Stimulated activated CD4-positive, alpha-beta T cell treated with anti-CD3 and anti-CD28 coated beads, Interleukin-4, amount 100 ng/mL, for 48 hours (primary cell): ENCODE results near the gene TP73.

Experiments used
- DNase-seq, 2 donors: peaks; one replicate each; pipeline ENCODE4 v3.0.0-alpha.2; 2020; ENCODE audit warnings: low read depth in 2 of 2

The TP73 gene

DNA sequence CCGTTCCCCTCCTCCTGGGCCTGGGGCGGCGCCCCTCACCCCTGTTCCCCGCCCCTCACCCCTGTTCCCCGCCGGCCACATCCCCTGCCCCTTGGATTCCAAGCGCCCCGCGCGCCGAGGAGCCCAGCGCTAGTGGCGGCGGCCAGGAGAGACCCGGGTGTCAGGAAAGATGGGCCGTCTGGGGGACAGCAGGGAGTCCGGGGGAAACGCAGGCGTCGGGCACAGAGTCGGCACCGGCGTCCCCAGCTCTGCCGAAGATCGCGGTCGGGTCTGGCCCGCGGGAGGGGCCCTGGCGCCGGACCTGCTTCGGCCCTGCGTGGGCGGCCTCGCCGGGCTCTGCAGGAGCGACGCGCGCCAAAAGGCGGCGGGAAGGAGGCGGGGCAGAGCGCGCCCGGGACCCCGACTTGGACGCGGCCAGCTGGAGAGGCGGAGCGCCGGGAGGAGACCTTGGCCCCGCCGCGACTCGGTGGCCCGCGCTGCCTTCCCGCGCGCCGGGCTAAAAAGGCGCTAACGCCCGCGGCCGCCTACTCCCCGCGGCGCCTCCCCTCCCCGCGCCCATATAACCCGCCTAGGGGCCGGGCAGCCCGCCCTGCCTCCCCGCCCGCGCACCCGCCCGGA lies at the start of gene TP73:
TSS of gene TP73 (plus strand) at position 587 of the 618 bp plus-strand sequence. CDS start 29,850 bp downstream, outside the sequence.
- no peak for DNase-seq

DNA sequence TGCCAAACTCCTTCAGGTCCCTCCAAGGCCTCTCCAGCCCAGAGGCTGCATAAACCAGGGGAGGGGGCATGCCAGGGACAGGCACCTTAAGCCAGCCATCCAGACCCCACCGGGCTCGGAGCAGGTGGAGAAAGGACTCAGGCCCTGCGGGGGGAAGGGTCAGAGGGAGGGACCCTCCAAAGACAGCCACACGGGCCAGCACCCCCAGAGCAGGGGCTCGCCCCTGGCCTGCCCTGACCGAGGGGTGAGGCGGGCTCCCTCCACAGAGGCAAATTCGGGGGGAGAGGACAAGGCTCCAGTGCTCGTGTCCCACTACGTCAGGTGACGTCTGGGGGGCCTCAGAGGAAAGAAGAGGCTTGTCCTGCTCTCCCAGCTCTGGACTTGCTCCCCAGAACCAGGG lies 49.2 kb upstream of the TP73 start:
- DNase-seq, result no peak

DNA sequence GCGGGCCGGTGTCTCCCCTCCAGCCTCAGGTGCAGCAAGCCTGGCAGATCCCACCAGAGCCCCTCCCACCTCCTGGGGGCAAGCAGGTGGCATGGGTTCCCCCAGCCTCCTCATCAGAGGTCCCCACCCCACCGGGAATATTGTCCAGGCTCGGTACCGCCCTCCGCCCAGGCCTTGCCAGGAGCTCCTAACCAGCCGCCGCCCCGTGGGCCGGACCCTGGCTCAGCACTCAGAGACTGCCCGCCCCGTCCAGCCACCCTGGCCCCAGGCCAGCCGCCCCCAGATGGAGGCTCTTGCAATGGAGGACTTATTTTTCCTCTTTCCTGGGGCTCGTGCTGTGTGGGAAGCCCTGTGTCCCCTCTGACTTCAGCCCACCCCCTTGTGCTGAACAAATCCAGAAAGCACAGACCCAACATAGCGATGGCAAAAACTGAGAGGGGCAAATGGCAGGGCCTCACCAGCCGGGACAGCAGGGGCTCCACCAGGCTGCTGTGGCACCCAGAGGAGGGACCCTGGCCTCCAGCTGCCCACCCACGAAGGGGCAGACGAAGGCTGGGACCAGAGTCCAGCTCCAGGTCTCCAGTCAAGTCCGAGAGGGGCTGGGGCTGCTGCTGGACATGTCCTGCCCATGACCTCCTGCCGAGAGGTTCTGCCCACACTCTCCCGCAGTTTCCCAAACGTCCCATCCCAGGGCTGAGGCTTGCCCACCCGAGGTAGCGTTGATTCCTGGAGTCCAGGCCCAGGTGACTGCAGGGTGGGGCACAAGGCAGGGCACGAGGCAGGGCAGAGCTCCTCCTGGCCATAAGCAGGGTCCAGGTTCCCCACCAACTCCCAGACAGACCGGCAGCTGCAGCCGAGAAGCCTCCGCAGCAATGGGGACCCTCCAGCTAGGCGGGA lies 48.5 kb upstream of the TP73 start:
- DNase-seq, result no peak

DNA sequence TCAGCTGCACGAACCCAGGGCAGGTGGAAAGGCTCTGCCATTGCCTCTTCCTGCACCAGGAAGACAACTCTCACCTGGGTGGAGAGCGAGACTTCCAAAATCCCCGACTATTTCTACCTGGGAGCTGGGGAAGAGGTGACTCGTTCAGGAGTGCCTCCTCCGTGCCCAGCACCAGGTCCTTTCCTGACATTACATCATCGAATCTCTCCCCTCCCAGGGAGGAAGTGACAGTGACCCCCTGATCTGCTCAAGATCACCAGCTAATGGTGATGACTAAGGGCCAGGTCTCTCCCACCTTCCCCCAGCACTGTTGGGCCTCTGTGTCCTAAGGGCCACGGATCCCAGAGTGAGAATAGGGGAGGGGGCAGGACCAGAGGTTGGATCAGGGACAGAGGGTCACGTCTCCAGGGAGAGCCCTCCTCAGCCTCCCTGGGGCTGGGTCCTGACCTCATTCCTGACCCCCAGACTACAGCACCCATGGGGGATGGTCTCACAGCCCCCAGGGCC lies 47.8 kb upstream of the TP73 start:
- no peak for DNase-seq

DNA sequence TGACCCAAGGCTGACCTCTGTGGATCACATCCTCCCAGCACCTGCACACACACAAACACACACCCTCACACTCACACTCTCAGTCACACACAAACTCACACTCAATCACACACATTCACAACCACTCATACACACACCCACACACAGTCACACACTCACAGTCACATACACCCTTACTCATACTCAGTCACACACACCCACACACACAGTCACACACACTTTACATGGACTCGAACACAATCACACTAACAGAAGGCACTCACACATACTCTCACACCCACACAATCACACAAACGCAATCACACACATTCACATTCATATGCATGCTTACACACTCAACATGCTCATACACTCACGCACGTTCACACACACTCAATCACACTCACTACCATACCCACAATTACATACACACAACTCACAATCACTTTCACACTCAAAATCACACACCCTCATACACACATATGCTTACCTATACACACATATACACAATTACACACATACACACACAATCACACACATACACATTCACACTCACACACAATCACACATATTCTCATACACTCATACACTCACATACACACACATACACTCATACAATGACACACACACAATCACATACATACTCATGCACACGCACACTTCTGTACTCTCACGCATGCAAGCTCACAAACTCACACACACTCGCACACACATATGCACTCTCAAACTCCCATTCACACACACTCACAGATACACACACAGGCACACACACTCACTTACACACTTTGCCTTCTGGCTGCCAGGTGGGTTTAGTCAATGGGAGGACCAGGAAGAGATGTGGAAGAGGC lies 47.1 kb upstream of the TP73 start:
- no peak for DNase-seq

DNA sequence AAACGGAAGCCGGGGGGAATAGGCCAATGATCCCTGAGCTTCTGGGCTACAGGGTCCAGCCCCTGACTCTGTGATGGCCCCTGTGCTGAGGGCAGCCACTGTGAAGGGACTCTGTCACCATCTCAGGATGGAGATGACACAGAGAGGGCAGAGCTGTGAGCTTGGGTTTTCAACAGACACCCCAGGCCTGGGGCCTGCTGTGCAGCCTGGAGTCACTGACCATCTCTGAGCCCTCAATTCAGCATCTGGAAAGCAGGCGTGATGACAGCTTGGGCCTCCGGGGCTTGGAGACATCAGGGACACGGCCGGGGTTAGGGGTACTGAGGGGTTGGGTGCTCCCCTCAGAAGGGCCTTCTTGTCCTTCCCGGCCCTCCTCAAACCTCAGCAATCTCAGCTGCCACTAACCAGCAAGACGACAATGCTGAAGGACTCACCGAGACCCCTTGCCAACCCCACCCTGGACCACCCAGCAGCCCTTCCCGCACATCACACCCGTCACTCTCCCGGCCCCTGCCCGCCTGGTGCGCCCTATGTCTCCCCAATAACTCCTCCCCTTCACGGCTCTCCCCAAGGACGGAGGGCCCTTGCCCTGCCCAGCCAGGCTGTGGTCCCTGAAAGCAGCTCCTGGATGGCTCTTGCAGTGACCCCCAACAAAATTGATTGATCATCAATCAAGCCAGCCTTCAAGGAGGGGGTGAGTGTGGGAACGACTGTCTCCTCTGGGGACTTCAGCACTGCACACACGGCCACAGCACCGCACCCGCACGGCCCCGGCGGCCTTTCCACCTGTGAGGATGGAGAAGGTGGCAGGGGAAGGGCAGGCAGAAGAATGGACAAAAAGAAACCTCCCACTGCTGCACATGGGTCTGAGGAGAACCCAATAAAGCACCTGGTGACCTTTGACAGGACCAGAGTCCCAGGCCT lies 45.3 kb upstream of the TP73 start:
- no peak for DNase-seq

DNA sequence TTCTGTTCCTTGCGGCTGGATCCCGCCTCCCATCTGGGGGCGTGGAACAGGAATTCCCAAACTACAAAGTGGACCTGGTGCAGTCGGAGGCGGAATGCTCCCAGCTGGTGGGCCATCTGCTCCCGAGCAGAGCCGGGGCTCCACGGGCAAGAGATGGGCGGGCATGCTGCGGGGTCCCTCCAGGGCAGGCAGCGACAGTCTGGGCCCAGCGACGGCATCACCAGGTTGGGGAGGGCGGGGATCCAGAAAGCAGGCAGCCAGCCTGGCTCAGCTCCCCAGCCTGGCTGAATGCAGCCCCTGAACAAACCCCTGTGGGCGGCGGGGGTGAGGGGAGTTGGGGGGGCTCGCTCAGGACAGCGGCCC lies 44.6 kb upstream of the TP73 start:
- no peak for DNase-seq

DNA sequence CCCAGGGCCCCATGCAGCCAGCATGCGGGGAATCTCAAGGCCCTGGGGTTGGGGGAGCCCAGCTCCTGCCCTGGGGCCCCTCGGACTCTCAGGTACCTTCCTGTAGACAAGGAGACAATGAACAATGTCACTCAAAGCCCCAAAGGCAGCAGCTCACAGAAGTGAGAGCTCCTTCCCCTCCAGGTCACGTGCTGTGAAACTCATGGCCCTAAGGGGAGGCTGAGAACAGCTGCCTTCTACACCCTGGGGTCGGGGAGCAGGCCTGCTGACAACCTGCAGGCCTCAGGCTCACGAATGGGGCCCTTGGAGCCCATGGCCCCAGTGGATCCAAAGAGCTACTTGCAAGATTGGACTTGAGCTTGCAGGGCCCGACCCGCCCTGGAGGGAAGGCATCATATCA lies 44.2 kb upstream of the TP73 start:
- DNase-seq, result no peak

DNA sequence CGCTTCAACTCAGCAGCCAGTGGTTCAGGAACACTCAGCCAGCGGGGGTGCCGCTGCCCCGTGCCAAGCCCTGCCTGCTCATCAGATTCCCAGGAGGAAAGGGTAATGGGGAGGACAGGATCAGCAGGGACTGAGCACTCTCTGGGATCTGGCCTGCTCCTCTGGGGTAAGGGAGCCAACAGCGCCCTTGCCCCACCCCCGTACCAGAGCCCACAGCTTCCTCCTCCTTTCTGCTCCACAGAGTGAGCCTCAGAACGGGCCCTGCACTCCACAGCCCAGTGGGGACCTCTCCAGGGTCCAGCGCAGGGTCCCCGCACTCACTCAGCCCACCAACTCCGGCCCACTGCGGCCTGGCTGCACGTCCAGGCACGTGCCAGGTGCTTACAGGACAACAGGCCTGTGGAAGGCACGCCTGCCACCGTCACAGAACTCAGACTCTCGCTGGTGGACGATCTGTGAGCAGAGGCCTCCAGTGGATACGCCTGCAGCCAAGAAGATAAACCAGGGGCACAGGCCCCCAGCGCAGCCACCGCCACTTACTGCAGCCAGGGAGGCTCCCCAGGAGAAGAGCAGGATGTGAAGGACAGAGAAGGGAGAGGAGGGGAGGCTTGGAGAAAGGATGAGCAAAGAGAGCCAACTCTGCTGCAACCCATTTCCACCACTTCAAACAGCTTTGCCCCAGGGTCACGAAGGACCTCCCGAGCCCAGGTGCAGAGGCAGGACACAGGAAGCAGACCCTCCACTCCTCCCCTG lies 43.1 kb upstream of the TP73 start:
- DNase-seq, result no peak

DNA sequence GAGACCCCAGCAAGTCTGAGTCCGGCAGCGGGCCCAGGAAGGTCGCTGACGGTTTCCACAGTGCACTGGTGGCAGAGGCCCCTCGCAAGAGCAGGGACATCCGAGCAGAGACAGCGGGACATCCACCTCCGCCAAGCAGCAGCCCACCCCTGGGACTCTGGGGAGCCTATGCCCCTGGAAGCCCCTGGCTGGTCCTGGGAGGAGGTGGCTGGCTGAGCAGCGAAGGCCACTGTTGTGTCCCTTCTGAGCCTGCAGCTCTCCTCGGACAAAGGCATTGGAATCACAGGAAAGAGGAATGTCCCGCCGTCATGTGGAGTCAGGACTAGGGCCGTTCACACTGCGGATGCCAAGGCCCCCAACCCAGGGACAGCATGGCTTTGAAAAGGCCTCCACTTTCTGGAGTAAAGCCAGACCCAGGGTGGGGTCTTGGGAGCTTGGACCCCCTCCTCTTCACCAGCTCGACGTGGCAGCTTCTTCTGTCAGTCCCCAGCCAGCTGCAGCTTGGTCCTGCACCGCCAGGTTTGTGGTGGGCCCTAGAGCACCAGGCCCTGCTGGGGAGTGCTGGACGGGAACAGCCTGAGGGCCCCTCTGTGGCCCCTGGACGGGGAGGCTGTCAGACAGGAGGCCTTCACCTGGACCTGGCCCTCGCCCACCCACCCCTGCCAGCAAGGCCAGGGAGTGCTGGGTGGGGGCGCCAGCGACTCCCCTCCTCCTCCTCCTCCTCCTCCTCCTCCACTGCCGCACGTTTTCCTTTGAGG lies 42.4 kb upstream of the TP73 start:
- no peak for DNase-seq

DNA sequence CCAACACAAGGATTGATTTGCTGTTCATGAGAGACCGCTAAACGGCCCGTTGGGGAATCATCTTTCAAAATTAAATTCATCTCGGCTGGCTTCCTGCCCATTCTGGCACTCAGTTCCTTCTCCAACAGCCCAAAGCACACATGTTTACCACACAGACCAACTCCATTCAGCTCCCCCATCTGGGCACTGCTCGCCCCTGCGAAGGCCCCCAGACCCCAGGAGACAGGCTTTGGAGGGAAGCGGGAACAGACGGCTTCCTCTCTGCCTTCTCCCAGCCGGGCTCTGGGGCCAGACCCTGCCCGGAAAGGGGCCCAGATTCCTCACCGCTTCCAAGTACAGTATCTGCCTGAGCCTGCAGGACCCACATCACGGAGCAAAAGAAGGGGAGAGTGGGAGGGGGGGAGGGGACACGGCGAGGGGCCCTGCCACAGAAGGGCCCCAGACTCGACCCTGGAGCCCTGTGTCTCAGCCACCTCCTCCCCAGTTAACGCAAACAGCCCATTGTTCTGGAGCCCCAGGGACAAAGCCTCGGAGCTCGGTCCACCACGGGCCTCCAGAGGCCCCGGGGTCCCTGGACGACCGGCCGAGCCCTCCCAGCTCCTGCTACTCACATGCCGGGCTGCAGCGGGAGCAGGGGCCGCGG lies 41.7 kb upstream of the TP73 start:
- no peak for DNase-seq

DNA sequence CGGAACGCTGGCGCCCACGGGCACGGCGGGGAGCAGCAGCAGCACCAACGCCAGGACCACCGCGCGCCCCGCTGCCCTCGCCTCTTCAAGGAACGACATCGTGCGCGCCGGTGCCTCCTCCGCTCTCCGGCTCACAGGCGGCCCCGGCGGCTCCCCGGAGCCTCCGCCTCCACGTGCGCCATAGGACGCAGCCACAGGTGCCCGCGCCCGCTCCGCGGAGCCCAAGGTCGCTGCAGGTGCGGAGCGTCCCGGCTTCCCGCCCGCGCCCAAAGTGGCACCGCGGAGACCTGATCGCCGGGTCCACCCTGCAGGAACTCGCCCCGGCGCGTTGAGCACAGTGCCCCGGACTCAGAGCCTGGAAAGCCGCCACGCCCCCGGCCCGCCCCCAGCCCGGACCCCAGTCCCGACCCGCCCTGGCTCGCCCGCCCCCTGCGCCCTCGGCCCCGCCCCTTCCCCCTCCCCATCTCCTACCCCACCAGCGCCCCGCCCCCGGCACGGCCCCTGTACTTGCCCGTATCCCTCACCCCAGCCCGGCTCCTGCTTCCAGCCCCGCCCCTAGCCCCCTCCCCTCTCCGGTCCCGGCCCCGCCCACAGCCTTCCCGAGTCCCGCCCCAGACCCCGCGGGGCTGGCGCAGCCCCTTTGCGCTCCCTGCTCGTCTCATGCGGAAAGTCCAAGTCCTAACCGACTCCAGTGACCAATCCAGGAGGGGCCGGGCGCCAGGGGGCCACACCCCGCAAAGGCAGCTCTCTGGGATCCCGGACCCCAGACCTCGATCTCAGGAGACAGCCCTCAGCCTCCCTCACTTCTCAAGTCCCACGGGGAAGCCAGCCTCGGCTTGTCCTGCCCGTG lies 40.9 kb upstream of the TP73 start, which contains the start of gene MEGF6:
TSS of gene MEGF6 (minus strand) at position 339 of the 850 bp plus-strand sequence. CDS start at position 99, 240 bp downstream.
- peak; percentile 45 to 63 for DNase-seq

DNA sequence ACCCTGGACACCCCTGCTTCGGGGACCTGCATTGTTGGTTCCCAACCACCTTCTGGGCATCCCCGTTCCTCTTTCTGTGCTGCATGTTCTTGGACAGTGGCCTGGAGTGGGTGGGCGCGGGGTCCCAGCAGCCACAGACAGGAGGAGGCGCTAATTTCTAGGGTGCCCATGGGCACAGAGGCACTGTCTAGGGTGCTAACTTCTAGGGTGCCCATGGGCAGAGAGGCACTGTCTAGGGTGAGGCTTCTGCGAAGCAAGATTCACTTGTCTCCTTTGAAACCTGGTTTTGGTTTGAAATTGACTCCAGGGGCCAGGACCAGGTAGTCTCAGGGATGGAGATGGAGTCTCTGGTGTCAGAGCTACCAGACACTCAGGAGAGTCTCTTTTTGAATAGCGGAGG lies 40.2 kb upstream of the TP73 start:
- no peak for DNase-seq

DNA sequence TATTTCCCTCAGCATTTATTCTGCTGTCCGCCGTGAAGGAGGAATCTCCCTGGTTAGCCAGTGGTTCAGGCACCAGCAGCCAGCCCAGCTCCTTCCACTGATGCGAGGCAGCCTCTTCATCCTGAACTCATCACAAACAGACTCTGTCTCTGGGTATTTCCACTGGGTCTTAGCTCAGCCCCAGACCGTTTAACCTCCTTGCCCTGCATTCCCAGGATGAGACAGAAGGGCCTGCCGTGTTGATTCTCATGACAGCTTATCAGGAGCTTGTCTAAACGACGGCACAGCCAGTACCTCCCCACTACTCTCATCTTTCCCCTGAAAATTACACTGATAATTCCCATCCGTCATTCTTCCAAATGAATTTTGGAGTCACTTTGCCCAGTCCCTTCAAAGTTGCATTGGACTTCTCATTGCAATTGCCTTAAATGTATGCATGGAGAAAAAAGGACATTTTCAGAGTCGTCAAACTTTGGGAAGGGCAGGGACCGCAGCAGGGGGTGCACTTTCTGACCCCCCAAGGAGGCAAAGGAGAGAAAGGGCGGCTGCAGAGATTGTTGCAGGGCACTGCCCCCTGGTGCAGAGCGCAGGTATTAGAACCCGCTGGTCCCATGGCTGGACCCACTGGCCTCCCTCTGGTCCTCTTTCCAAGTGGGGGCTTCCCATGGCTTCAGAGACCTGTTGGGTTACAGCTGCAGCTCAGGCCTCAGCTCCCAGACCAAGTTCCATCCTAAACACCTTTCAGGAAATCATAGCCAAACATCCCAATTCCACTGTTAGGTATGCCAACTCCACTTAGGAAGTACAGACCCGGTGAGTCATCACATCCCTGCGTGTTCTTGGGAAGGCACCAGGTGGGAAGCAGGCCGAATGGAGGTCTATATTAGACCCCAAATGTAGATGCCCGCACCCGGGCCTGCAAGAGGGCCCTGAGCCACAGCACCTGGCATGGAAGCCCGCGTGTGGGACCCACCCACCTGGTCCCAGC lies 37.3 kb upstream of the TP73 start:
- DNase-seq, result no peak

DNA sequence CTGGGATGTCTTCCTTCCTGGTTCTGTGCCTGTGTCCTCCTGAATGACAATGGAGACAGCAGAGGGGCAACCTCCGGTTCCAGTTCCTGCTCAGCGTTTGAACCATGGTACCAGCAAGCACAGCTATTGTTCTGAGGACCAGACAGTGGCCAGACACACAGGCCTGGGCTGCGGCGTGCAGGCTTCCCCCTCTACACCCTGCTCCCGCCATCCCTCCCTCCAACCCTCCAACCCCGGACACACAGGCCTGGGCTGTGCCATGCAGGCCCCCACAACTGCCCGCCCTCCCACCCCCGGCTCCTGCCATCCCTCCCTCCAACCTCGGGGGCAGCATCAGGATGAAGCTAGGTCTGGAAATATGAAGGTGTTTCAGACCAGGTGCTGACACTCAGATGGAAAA lies 35.5 kb upstream of the TP73 start:
- DNase-seq, result no peak

DNA sequence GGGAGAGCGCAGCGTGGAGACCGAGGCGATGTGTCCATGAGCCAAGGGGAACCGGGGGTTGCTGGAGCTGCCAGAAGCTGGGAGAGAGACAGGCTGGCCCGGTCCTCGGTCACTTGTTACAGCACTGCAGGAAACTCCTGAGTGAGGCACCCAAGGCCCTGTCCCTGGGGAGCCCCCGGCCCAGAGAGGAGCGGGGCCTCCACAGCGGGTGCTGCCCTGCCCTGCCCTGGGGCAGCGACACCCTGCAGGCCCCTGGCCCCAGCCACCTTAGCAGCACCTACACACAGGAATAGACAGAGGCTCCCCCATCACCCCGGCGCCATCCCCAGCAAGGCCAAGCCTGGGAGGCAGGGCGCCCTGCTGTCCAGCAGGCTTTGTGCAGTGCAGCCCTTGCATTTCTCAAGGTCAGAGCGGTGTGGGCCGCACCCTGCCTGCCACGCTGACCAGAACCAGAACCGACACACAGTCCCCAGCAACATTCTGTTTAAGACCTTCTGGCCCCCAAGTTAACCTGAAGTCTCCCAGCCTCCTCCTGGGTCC lies 34.4 kb upstream of the TP73 start:
- DNase-seq, result no peak

DNA sequence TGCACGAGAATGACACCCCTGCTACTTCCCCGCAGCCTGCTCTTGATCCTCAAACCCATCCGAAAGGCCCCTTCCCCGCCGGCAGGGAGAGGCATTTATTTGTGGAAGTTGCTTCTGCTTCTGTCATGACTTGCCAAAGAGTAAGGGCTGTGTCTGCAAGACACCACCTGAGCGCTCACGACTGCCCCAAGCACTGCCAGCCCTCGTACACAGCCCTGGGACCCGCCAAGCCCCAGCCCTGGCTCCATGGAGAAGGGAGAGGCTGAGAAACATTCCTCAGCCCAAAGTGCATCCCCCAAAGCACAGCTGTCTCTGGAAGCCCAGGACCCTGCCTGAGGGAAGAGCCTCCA lies 33.8 kb upstream of the TP73 start:
- DNase-seq, result no peak
